ENCODE measurements around the gene RNF168.
"Not testable (repeated sequence)": the region's sequence is repeated elsewhere in the genome, so short reads cannot be mapped to it uniquely, and the experiment has no call there.

Gene RNF168

GRCh38 chr3:196472286-196472685, 31.3 kb downstream of the RNF168 start:
- Histone ChIP-seq H3K27ac (ENCODE audit: low read depth in 2 of 2, low read length in 2 of 2) (no peak overlapping the region), H3K9me3 (ENCODE audit: control insufficient read depth in 2 of 2, low read length in 2 of 2) (no peaks in the 10 kb centered on the region), H3K9ac (ENCODE audit: low read depth in 1 of 2, low read length in 2 of 2) (no peak overlapping the region), H3K36me3 (ENCODE audit: control insufficient read depth in 2 of 2, insufficient read depth in 2 of 2, low read length in 2 of 2) (peaks cover 27 to 34% of the 10 kb centered on the region in 2 donors), H3K4me1 (ENCODE audit: control insufficient read depth in 2 of 2, insufficient read depth in 2 of 2, low read length in 2 of 2) (no peaks in the 10 kb centered on the region), H3K27me3 (ENCODE audit: control insufficient read depth in 2 of 2, insufficient read depth in 2 of 2, low read length in 2 of 2) (no peaks in the 10 kb centered on the region), H3K4me3 (ENCODE audit: low read length in 2 of 2) (no peak overlapping the region)

GRCh38 chr3:196471551-196471950, 32.0 kb downstream of the RNF168 start:
- no peak overlapping the region for H3K27ac ChIP-seq (ENCODE audit: low read depth in 2 of 2, low read length in 2 of 2)
- no peak overlapping the region for H3K9ac ChIP-seq (ENCODE audit: low read depth in 1 of 2, low read length in 2 of 2)
- H3K36me3 ChIP-seq (ENCODE audit: control insufficient read depth in 2 of 2, insufficient read depth in 2 of 2, low read length in 2 of 2): peaks cover 27 to 31% of the 10 kb centered on the region in 2 donors
- H3K9me3 ChIP-seq (ENCODE audit: control insufficient read depth in 2 of 2, low read length in 2 of 2): no peaks in the 10 kb centered on the region
- no peaks in the 10 kb centered on the region for H3K4me1 ChIP-seq (ENCODE audit: control insufficient read depth in 2 of 2, insufficient read depth in 2 of 2, low read length in 2 of 2)
- no peaks in the 10 kb centered on the region for H3K27me3 ChIP-seq (ENCODE audit: control insufficient read depth in 2 of 2, insufficient read depth in 2 of 2, low read length in 2 of 2)
- H3K4me3 ChIP-seq (ENCODE audit: low read length in 2 of 2): no peak overlapping the region

GRCh38 chr3:196470182-196470581, 33.4 kb downstream of the RNF168 start:
- H3K27me3 ChIP-seq (ENCODE audit: control insufficient read depth in 2 of 2, insufficient read depth in 2 of 2, low read length in 2 of 2); H3K27ac ChIP-seq (ENCODE audit: low read depth in 2 of 2, low read length in 2 of 2): not testable (repeated sequence)
- peaks cover 25 to 31% of the 10 kb centered on the region in 2 donors for H3K36me3 ChIP-seq (ENCODE audit: control insufficient read depth in 2 of 2, insufficient read depth in 2 of 2, low read length in 2 of 2)

GRCh38 chr3:196463804-196464203, 39.8 kb downstream of the RNF168 start:
- Histone ChIP-seq H3K4me3 (ENCODE audit: low read length in 2 of 2) (no peak overlapping the region), H3K36me3 (ENCODE audit: control insufficient read depth in 2 of 2, insufficient read depth in 2 of 2, low read length in 2 of 2) (peaks cover 0 to 3% of the 10 kb centered on the region in 2 donors), H3K27me3 (ENCODE audit: control insufficient read depth in 2 of 2, insufficient read depth in 2 of 2, low read length in 2 of 2) (no peaks in the 10 kb centered on the region), H3K9ac (ENCODE audit: low read depth in 1 of 2, low read length in 2 of 2) (no peak overlapping the region), H3K4me1 (ENCODE audit: control insufficient read depth in 2 of 2, insufficient read depth in 2 of 2, low read length in 2 of 2) (no peaks in the 10 kb centered on the region), H3K27ac (ENCODE audit: low read depth in 2 of 2, low read length in 2 of 2) (no peak overlapping the region), H3K9me3 (ENCODE audit: control insufficient read depth in 2 of 2, low read length in 2 of 2) (no peaks in the 10 kb centered on the region)

More at GRCh38 chr3:196470182-196470581, 33.4 kb downstream of the RNF168 start:
- not testable (repeated sequence) for H3K9ac ChIP-seq (ENCODE audit: low read depth in 1 of 2, low read length in 2 of 2); H3K9me3 ChIP-seq (ENCODE audit: control insufficient read depth in 2 of 2, low read length in 2 of 2); H3K4me3 ChIP-seq (ENCODE audit: low read length in 2 of 2); H3K4me1 ChIP-seq (ENCODE audit: control insufficient read depth in 2 of 2, insufficient read depth in 2 of 2, low read length in 2 of 2)

DNA sequence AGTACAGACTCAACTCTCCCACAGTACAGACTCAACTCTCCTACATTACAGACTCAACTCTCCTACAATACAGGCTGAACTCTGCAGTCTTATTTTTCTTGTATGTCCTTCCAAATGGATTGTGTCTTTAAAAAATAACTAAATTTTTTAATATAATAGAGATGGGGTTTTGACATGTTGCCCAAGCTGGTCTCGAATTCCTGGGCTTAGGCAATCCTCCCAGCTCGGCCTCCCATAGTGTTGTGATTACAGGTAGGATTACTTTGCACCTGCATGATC, 40.2 kb downstream of the RNF168 start:
- Histone ChIP-seq H3K9ac (ENCODE audit: low read depth in 1 of 2, low read length in 2 of 2) (no peak overlapping the region), H3K4me1 (ENCODE audit: control insufficient read depth in 2 of 2, insufficient read depth in 2 of 2, low read length in 2 of 2) (no peaks in the 10 kb centered on the region), H3K36me3 (ENCODE audit: control insufficient read depth in 2 of 2, insufficient read depth in 2 of 2, low read length in 2 of 2) (peaks cover 0 to 2% of the 10 kb centered on the region in 2 donors), H3K4me3 (ENCODE audit: low read length in 2 of 2) (no peak overlapping the region), H3K9me3 (ENCODE audit: control insufficient read depth in 2 of 2, low read length in 2 of 2) (no peaks in the 10 kb centered on the region), H3K27me3 (ENCODE audit: control insufficient read depth in 2 of 2, insufficient read depth in 2 of 2, low read length in 2 of 2) (no peaks in the 10 kb centered on the region), H3K27ac (ENCODE audit: low read depth in 2 of 2, low read length in 2 of 2) (no peak overlapping the region)

GRCh38 chr3:196462680-196463477, 40.7 kb downstream of the RNF168 start:
- not testable (repeated sequence) for H3K27me3 ChIP-seq (ENCODE audit: control insufficient read depth in 2 of 2, insufficient read depth in 2 of 2, low read length in 2 of 2); H3K4me3 ChIP-seq (ENCODE audit: low read length in 2 of 2); H3K36me3 ChIP-seq (ENCODE audit: control insufficient read depth in 2 of 2, insufficient read depth in 2 of 2, low read length in 2 of 2); H3K9me3 ChIP-seq (ENCODE audit: control insufficient read depth in 2 of 2, low read length in 2 of 2); H3K4me1 ChIP-seq (ENCODE audit: control insufficient read depth in 2 of 2, insufficient read depth in 2 of 2, low read length in 2 of 2); H3K9ac ChIP-seq (ENCODE audit: low read depth in 1 of 2, low read length in 2 of 2); H3K27ac ChIP-seq (ENCODE audit: low read depth in 2 of 2, low read length in 2 of 2)

DNA sequence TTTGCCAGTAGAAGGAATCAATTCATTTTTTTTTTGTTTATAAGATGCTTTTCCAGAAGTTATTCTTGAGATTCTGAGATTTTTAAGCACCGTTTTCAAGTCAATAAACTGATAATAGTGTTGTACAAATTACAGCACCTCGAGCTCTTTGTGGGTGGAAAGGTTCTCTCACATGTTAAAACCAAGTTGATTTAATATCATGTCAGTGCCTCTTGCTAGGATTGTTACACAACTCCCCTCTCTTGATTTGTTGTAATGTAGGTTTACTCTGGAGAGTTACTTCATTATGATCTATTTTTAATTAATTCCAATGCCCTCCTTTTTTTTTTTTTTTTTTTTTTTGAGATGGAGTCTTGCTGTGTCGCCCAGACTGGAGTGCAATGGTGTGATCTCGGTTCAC, 45.5 kb downstream of the RNF168 start:
- H3K36me3 ChIP-seq (ENCODE audit: control insufficient read depth in 2 of 2, insufficient read depth in 2 of 2, low read length in 2 of 2): peaks cover 0 to 1% of the 10 kb centered on the region in 2 donors
- H3K4me3 ChIP-seq (ENCODE audit: low read length in 2 of 2): no peak overlapping the region
- no peak overlapping the region for H3K27ac ChIP-seq (ENCODE audit: low read depth in 2 of 2, low read length in 2 of 2)
- H3K4me1 ChIP-seq (ENCODE audit: control insufficient read depth in 2 of 2, insufficient read depth in 2 of 2, low read length in 2 of 2): no peaks in the 10 kb centered on the region
- no peaks in the 10 kb centered on the region for H3K9me3 ChIP-seq (ENCODE audit: control insufficient read depth in 2 of 2, low read length in 2 of 2)
- H3K27me3 ChIP-seq (ENCODE audit: control insufficient read depth in 2 of 2, insufficient read depth in 2 of 2, low read length in 2 of 2): no peaks in the 10 kb centered on the region
- H3K9ac ChIP-seq (ENCODE audit: low read depth in 1 of 2, low read length in 2 of 2): no peak overlapping the region

DNA sequence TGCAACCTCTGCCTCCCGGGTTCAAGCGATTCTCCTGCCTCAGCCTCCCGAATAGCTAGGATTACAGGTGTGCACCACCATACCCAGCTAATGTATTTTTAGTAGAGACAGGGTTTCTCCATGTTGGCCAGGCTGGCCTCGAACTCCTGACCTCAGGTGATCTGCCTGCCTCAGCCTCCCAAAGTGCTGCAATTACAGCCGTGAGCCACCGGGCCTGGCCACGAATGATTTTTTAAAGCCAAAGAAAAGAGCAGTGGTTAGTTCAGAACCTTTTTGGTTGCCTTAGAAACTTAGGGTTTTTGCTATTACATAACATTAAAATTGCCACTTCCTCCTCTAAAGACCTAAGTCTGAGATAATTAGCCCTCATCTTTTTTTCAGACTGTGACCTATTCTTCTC, 46.1 kb downstream of the RNF168 start:
- H3K27ac ChIP-seq (ENCODE audit: low read depth in 2 of 2, low read length in 2 of 2); H3K9ac ChIP-seq (ENCODE audit: low read depth in 1 of 2, low read length in 2 of 2); H3K4me1 ChIP-seq (ENCODE audit: control insufficient read depth in 2 of 2, insufficient read depth in 2 of 2, low read length in 2 of 2); H3K36me3 ChIP-seq (ENCODE audit: control insufficient read depth in 2 of 2, insufficient read depth in 2 of 2, low read length in 2 of 2); H3K4me3 ChIP-seq (ENCODE audit: low read length in 2 of 2); H3K9me3 ChIP-seq (ENCODE audit: control insufficient read depth in 2 of 2, low read length in 2 of 2); H3K27me3 ChIP-seq (ENCODE audit: control insufficient read depth in 2 of 2, insufficient read depth in 2 of 2, low read length in 2 of 2): not testable (repeated sequence)

DNA sequence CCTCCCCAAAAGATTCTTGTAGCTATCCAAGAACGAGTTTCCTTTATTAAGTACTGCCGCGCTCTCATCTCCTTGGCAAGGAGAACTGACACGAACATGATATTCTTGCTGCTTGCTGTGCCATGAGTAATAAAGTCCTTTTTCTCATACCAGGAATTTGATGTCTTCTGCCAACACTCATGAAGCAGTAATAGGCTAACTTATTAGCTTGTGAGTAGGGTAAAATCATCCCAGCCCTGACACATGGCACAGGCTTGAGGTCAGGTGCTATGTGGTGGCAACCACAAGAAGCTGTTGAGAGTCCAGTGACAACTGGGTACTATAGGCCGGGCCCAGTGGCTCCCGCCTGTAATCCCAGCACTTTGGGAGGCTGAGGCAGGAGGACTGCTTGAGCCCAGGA, 48.6 kb downstream of the RNF168 start:
- Histone ChIP-seq H3K36me3 (ENCODE audit: control insufficient read depth in 2 of 2, insufficient read depth in 2 of 2, low read length in 2 of 2) (peaks cover 0 to 1% of the 10 kb centered on the region in 2 donors), H3K4me1 (ENCODE audit: control insufficient read depth in 2 of 2, insufficient read depth in 2 of 2, low read length in 2 of 2) (no peaks in the 10 kb centered on the region), H3K4me3 (ENCODE audit: low read length in 2 of 2) (no peak overlapping the region), H3K27me3 (ENCODE audit: control insufficient read depth in 2 of 2, insufficient read depth in 2 of 2, low read length in 2 of 2) (no peaks in the 10 kb centered on the region), H3K27ac (ENCODE audit: low read depth in 2 of 2, low read length in 2 of 2) (no peak overlapping the region), H3K9me3 (ENCODE audit: control insufficient read depth in 2 of 2, low read length in 2 of 2) (no peaks in the 10 kb centered on the region), H3K9ac (ENCODE audit: low read depth in 1 of 2, low read length in 2 of 2) (no peak overlapping the region)

- not testable (repeated sequence) for H3K27me3 ChIP-seq (ENCODE audit: control insufficient read depth in 2 of 2, insufficient read depth in 2 of 2, low read length in 2 of 2); H3K4me3 ChIP-seq (ENCODE audit: low read length in 2 of 2); H3K9me3 ChIP-seq (ENCODE audit: control insufficient read depth in 2 of 2, low read length in 2 of 2); H3K27ac ChIP-seq (ENCODE audit: low read depth in 2 of 2, low read length in 2 of 2); H3K36me3 ChIP-seq (ENCODE audit: control insufficient read depth in 2 of 2, insufficient read depth in 2 of 2, low read length in 2 of 2); H3K9ac ChIP-seq (ENCODE audit: low read depth in 1 of 2, low read length in 2 of 2); H3K4me1 ChIP-seq (ENCODE audit: control insufficient read depth in 2 of 2, insufficient read depth in 2 of 2, low read length in 2 of 2)
These were observed 58.2 kb downstream of the RNF168 start for GRCh38 chr3:196445391-196445790.

GRCh38 chr3:196444500-196444894, 59.1 kb downstream of the RNF168 start:
- Histone ChIP-seq H3K9ac (ENCODE audit: low read depth in 1 of 2, low read length in 2 of 2) (no peak overlapping the region), H3K9me3 (ENCODE audit: control insufficient read depth in 2 of 2, low read length in 2 of 2) (no peaks in the 10 kb centered on the region), H3K36me3 (ENCODE audit: control insufficient read depth in 2 of 2, insufficient read depth in 2 of 2, low read length in 2 of 2) (no peaks in the 10 kb centered on the region), H3K27me3 (ENCODE audit: control insufficient read depth in 2 of 2, insufficient read depth in 2 of 2, low read length in 2 of 2) (no peaks in the 10 kb centered on the region), H3K4me3 (ENCODE audit: low read length in 2 of 2) (no peak overlapping the region), H3K4me1 (ENCODE audit: control insufficient read depth in 2 of 2, insufficient read depth in 2 of 2, low read length in 2 of 2) (no peaks in the 10 kb centered on the region), H3K27ac (ENCODE audit: low read depth in 2 of 2, low read length in 2 of 2) (no peak overlapping the region)

Measured in mucosa of rectum (tissue), 2 donors.